Stimulated activated naive CD8-positive, alpha-beta T cell treated with anti-CD3 and anti-CD28 coated beads, Interleukin-15, Interleukin-2, amounts not matched to agents 100 ng/mL and 50 ng/mL, for 24 hours (primary cell): ENCODE results near the gene SEZ6.

Experiments used
- H3K27ac Mint-ChIP-seq: one replicate; pipeline ENCODE4 v1.8.0; 2021; ENCODE audit warnings: mild to moderate bottlenecking, mixed read lengths
- H3K27me3 Mint-ChIP-seq: one replicate; pipeline ENCODE4 v1.8.0; 2021; ENCODE audit warnings: mixed read lengths
- H3K36me3 Mint-ChIP-seq: one replicate; pipeline ENCODE4 v1.8.0; 2021; ENCODE audit warnings: low read depth, mixed read lengths
- H3K4me1 Mint-ChIP-seq: one replicate; pipeline ENCODE4 v1.8.0; 2021; ENCODE audit warnings: low read depth, mixed read lengths
- H3K4me3 Mint-ChIP-seq: one replicate; pipeline ENCODE4 v1.8.0; 2021; ENCODE audit warnings: mild to moderate bottlenecking, mixed read lengths
- H3K9me3 Mint-ChIP-seq: one replicate; pipeline ENCODE4 v1.8.0; 2021; ENCODE audit warnings: mixed read lengths

Gene SEZ6

DNA sequence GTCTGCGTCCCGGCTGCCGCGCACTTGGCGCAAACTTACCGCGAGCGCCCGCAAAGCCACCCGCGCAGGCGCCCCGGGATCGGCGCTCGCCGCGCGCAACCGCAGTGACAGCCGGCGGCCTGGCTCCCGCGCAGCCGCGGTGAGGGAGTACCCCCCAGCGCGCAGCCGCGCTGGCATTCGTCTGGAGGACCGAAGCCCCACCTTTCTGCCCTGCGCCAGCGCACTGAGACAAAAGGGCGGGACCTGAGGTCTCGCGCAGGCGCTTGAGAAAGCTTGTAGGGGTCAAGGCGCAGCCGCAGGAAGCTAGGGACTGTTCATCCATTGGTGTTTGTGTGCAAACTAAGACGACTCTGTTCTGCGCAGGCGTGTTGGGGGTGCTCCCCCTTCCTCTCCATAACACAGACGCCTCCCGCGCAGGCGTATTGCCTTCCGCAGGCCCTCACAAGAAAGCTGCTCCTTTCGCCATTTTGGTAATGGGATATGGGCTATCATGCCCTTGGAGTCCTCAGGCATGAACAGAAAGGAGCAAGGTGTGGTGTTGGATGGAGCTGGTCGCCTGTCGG is 54.3 kb downstream of the SEZ6 start, which contains the start of gene PHF12:
TSS of gene PHF12 (minus strand) at position 91 of the 563 bp plus-strand sequence. CDS start 558 bp downstream, outside the sequence.
- peaks cover 24% of the 10 kb centered on the region for H3K4me1 Mint-ChIP-seq
- H3K4me3 Mint-ChIP-seq, result peak within 1 kb of the TSS; percentile 95
- no peaks in the 10 kb centered on the region for H3K27me3 Mint-ChIP-seq
- H3K27ac Mint-ChIP-seq, result peak within 1 kb of the TSS; percentile 92
- no peaks in the 10 kb centered on the region for H3K9me3 Mint-ChIP-seq
- H3K36me3 Mint-ChIP-seq, result peaks cover 16% of the 10 kb centered on the region

DNA sequence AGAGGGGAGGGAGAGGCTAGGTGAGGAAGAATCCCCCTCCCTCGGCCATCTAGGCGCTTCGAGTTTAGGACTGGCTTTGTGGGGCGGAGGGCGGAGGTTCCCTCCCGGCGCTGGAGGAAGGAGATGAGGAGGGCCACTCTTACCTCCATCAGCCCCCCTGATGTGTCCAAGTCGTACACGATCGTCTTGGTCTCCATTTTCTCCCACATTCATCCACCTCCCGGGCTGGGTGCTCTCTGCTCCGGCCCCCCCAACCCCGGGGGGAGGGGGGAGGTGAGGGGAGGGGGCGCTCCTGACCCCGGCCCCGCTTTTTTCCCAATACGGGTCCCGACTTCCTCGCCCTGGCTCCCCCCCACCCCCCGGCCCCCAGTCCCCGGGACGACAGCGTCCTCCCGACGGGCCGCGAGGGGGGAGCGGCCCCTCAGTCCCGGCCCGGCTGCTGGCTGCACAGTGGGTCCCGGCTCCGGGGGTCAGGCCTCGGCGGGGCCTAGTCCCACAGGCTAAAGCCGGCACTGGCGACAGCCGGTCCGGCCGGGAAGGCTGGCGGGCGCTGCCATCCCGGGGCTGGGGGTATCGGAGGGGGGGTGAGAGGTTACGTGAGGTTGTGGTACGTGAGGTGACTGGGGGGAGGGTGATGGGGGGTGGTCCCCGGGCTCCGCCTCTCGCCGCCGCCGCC is 54.9 kb downstream of the SEZ6 start:
- H3K4me3 Mint-ChIP-seq, result peak overlapping the region; percentile 95
- peak overlapping the region; percentile 92 for H3K27ac Mint-ChIP-seq
- H3K4me1 Mint-ChIP-seq, result peaks cover 30% of the 10 kb centered on the region
- H3K36me3 Mint-ChIP-seq, result peaks cover 23% of the 10 kb centered on the region
- H3K9me3 Mint-ChIP-seq, result no peaks in the 10 kb centered on the region
- H3K27me3 Mint-ChIP-seq, result no peaks in the 10 kb centered on the region

DNA sequence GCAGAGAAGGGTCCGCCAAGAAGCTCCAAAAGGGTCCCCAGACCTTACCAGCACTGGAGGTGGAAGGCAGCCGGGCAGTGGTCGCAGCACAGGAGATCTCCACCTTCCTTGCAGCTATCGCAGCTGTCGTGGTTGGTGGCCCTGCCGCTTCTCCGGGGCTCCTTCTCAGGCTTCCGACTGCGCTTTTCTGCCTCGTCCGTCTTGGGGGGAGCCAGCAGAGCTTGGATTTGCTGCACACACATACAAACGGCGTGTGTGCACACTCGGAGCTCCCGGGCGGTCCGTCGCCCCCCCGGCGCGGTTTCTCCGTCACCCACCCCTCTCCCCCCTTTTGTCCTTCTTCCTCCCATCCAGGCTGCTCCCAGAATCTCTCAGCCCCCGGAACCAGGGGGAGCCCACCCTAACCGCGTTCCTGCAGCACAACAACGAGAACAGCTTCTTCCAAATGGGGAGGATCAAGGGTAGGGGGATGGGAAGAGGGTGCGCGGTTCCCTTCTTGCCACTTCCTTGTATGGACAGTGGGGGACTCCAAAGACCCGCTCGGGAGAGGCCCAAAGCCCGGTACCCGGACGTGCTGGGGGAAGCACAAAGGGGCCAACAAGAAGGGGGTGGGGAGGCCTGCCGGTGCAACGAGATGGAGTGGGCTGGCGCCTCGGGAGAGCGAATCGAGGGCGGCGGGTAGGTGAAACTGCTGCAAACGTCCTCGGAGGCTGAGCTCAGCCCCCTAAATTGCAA is 55.6 kb downstream of the SEZ6 start:
- H3K36me3 Mint-ChIP-seq, result peaks cover 28% of the 10 kb centered on the region
- peaks cover 37% of the 10 kb centered on the region for H3K4me1 Mint-ChIP-seq
- no peaks in the 10 kb centered on the region for H3K27me3 Mint-ChIP-seq
- H3K9me3 Mint-ChIP-seq, result no peaks in the 10 kb centered on the region
- H3K27ac Mint-ChIP-seq, result peak overlapping the region; percentile 92
- H3K4me3 Mint-ChIP-seq, result peak overlapping the region; percentile 95

DNA sequence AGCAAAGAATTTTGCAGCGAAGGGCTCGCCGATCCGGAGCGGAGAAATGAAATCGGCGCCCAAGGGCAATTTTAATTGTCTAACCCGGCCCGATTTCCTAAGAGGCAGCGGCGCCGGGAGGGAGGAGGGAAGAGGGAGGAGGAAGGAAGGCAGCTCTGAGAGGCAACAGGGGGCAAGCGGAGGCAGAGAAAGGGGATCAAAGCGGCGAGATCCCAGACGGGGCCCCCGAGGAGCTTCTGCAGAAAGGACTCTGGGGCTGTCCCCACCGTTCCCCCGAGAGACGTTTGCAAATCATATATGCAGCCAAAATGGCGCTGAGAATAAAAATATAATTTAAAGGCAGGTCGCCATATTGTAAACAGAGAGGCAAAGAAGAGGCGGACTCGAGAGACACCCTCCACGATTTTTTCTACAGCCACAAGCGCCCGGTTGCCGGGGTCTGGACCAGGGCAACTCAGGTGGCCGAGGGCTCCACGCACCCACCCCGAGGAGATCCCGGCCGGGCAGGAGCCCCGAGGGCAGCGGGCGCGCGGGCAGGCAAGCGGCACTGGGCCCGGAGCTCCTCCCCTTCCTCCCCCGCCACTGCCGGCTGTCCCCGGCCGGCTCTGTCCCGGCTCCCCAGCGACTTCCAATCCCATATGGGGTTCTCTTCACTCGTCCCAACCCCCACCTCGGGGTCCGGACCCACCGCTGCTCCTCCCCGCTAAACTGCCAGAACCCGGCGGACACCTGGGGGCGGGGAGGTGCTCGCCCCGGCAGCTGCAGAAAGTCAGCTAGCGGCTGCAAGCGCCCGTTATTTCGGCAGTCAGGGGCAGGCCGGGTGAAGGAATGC is 56.4 kb downstream of the SEZ6 start:
- peak overlapping the region; percentile 92 for H3K27ac Mint-ChIP-seq
- H3K36me3 Mint-ChIP-seq, result peaks cover 35% of the 10 kb centered on the region
- H3K27me3 Mint-ChIP-seq, result no peaks in the 10 kb centered on the region
- peaks cover 45% of the 10 kb centered on the region for H3K4me1 Mint-ChIP-seq
- peak overlapping the region; percentile 95 for H3K4me3 Mint-ChIP-seq
- H3K9me3 Mint-ChIP-seq, result no peaks in the 10 kb centered on the region

DNA sequence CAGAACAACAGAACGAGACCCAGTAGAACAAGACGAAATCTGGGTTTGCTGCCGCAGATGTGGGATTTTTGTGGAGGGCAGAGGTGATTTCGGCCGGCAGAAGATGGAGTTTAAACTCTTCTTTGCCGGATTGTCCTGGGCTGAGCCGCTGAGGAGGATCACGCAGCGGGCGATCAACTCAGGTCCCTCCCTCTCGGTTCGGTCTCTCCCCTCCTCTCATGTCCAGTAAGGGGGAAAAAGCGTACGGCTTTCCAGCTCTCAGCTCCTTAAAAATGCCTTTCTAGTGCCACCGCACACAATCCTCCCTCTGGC is 57.0 kb downstream of the SEZ6 start:
- no peaks in the 10 kb centered on the region for H3K27me3 Mint-ChIP-seq
- H3K4me3 Mint-ChIP-seq, result peak overlapping the region; percentile 95
- peak overlapping the region; percentile 90 for H3K27ac Mint-ChIP-seq
- no peaks in the 10 kb centered on the region for H3K9me3 Mint-ChIP-seq
- H3K4me1 Mint-ChIP-seq, result peaks cover 51% of the 10 kb centered on the region
- peaks cover 40% of the 10 kb centered on the region for H3K36me3 Mint-ChIP-seq

DNA sequence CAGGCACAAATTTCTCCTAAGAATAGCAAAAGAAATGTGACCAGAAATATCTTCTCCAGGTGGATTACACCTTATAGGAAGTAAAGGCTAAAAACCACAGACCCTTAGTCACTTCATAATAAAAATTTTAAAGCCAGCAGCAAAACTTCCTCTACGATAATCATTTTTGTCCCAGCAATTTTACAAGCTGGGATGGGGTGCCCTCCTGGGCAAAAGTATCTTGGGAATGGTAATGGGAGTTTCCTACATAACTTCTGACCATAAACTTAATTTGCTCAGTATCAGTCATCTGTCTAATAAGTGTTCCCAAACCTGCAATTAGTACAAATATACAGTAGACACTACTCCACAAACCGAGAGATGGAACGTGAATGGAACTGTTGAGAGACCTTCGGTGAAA is 57.5 kb downstream of the SEZ6 start:
- Mint-ChIP-seq H3K4me1 (peaks cover 56% of the 10 kb centered on the region), H3K27ac (peak overlapping the region; percentile 90), H3K9me3 (no peaks in the 10 kb centered on the region), H3K4me3 (peak overlapping the region; percentile 95), H3K36me3 (peaks cover 45% of the 10 kb centered on the region), H3K27me3 (no peaks in the 10 kb centered on the region)

DNA sequence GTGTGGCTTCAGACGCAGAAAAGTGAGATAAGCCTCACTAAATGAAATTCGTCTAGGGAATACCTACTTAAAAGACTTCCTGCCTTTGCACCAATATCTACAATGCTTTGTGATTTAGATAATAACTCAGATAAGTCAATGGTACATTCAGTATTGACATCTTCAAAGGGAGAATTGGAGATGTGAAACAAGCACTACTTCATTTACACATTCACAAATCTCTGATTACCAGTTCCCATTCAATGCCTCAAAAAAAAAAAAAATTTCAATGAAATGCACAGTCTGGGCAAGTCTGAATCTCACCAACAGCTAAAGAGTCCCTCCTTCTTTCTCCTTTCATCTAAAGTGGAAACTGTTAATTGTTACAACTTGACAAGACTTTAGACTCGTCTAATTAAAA is 58.2 kb downstream of the SEZ6 start:
- Mint-ChIP-seq H3K4me3 (peak overlapping the region; percentile 95), H3K36me3 (peaks cover 51% of the 10 kb centered on the region), H3K4me1 (peaks cover 62% of the 10 kb centered on the region), H3K27me3 (no peaks in the 10 kb centered on the region), H3K27ac (peak overlapping the region; percentile 90), H3K9me3 (no peaks in the 10 kb centered on the region)

DNA sequence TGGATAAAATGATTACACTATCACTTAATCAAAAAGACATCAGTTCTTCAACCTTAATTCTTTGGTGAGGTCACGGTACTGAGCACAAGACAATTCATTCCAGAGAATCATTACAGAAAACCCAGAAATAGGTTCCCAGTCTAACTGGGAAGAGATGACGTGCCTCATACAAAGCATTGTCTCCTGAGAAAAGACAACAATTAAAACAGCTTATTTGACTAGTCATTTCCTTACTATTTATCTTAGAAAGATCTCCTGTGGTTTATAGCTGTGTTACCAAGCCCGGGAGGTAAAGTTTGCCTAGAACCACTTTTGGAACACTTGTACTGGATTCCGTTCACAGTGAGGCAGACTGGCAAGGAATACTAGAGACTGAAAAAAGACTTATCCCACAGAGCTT is 59.6 kb downstream of the SEZ6 start:
- Mint-ChIP-seq H3K27me3 (no peaks in the 10 kb centered on the region), H3K4me1 (peaks cover 73% of the 10 kb centered on the region), H3K9me3 (no peaks in the 10 kb centered on the region), H3K4me3 (peak overlapping the region; percentile 40), H3K27ac (peak overlapping the region; percentile 60), H3K36me3 (peaks cover 56% of the 10 kb centered on the region)

DNA sequence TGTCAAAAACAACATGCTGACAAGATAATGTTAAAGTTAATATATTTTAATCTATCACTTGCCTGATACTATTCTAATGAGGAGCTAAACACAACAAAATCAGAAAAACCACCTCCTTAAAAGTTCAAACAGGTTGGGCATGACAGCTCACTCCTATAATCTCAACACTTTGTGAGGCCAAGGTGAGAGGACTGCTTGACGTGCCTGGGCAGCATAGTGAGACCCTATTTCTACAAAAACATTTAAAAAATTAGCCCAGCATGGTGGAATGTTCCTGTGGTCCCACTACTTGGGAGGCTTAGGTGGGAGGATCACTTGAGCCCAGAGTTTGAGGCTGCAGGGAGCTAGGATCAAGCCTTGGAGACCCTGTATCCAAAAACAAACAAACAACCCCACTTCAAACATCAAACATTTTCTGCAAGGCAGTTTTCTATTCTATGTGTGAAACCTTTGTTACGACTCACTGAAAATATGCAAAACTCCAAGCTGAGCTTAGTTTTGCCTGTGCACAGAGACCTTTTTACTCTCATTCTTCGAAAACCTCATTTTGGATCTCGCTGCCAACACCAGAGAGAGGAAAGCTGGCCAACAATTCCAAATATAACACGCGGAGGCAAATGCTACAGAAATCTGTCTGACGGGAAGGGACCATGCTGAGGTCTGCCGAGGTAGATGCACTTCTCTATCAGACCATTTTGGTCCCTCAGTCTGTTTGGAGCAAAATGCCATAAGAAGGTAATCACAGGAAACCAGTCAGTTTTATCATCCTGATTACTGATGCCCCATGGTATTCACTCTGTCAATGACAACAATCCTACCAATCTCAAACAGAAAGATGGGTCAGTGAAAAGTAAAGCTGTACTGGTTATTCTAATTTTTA is 60.7 kb downstream of the SEZ6 start:
- peak overlapping the region; percentile 57 for H3K27ac Mint-ChIP-seq
- peaks cover 84% of the 10 kb centered on the region for H3K4me1 Mint-ChIP-seq
- H3K36me3 Mint-ChIP-seq, result peaks cover 62% of the 10 kb centered on the region
- H3K4me3 Mint-ChIP-seq, result no peak overlapping the region
- H3K9me3 Mint-ChIP-seq, result no peaks in the 10 kb centered on the region
- H3K27me3 Mint-ChIP-seq, result no peaks in the 10 kb centered on the region

DNA sequence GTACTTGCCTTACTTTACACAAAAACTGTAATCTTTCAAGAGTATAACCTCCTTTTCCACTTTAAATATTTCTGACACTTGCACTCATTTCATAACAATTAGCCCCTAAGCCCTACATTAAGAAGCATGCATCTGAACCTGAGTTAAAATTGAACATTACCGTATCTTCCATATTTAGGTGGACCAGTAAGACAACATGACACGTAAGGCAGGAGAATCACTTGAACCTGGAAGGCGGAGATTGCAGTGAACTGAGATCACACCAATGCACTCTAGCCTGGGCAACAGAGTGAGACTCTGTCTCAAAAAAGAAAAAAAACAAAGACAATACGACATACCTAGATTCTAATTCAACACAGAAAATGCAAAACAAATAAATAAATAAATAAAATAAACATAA is 61.5 kb downstream of the SEZ6 start:
- Mint-ChIP-seq H3K4me1 (peaks cover 92% of the 10 kb centered on the region), H3K27ac (peak overlapping the region; percentile 58), H3K36me3 (peaks cover 68% of the 10 kb centered on the region), H3K4me3 (peak overlapping the region; percentile 35), H3K9me3 (no peaks in the 10 kb centered on the region), H3K27me3 (no peaks in the 10 kb centered on the region)

DNA sequence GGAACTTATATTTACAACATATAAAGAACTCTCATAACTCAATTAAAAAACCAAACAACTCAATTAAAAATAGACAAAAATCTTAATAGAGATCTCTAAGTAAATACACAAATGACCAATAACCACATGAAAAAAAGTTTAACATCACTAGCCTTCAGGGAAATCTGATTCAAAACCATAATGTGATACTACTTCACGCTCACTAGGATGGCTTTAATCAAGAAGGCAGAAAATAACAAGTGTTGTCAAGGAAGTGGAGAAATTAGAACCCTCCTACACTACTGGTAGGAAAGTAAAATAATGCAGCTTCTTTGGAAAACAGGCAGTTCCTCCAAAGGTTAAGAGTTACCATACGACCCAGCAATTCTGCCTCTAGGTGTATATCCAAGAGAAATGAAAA is 62.9 kb downstream of the SEZ6 start:
- Mint-ChIP-seq H3K27me3 (no peaks in the 10 kb centered on the region), H3K9me3 (no peaks in the 10 kb centered on the region), H3K4me1 (peaks cover 91% of the 10 kb centered on the region), H3K27ac (no peak overlapping the region), H3K36me3 (peaks cover 67% of the 10 kb centered on the region), H3K4me3 (peak overlapping the region; percentile 5)

DNA sequence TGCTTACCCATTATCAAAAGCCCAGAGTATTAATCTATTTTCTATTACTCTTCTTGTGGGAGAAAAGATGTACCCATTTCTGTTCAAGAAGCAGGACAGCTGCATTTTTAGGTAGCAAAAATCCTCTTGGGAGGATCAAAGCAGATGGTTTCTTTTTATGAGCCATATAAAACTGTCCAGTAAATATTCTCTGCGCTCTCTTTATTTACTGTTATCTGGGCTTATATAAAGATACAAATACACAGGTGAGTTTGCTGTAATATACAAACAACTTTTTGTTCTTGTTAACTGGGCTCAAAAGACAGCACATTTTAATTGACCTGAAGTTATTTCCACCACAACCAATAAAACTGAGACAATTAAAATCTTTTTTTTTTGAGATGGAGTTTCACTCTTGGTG is 64.6 kb downstream of the SEZ6 start:
- Mint-ChIP-seq H3K36me3 (peaks cover 63% of the 10 kb centered on the region), H3K4me1 (peaks cover 81% of the 10 kb centered on the region), H3K27me3 (no peaks in the 10 kb centered on the region), H3K9me3 (no peaks in the 10 kb centered on the region), H3K4me3 (no peak overlapping the region), H3K27ac (no peak overlapping the region)

DNA sequence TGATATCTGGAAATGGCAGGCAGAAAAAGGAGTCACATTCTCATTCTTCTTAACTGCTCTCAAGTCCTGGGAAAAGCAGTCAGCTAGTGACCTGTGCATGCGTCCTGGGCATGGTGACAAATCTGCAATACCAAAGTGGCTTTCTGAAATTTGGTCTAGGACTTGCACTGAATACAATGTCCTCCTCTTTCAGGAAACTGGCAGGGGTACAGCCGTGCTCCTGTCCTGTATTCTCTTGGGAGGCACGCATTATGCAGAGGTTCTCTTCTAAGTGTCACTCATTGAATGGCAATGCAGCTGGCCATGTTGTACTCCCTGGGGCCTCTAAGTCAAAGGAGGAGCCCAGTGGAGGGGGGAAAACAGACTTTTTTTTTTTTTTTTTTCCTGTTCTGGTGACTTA is 65.2 kb downstream of the SEZ6 start:
- Mint-ChIP-seq H3K36me3 (peaks cover 64% of the 10 kb centered on the region), H3K27ac (peak overlapping the region; percentile 74), H3K4me1 (peaks cover 81% of the 10 kb centered on the region), H3K4me3 (peak overlapping the region; percentile 13), H3K9me3 (no peaks in the 10 kb centered on the region), H3K27me3 (no peaks in the 10 kb centered on the region)

DNA sequence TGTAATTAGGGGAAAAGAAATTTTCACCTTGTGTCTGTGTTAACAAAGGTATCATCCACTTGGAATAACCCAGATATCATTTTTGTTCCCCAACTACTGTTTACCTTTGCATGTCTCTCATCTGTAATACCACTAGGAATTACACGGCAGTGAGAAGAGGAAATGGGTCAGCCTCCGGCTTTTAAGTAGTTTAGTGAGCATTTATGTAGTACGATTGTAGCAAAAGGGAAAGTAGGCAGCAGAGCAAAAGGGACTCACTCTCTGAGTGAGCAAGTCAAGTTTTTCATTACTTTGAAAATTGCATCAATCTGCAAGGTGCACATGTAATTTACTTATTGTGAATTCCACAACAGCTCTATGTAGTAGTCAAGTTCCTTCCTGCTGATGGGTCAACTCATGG is 65.7 kb downstream of the SEZ6 start:
- Mint-ChIP-seq H3K27ac (peak overlapping the region; percentile 74), H3K27me3 (no peaks in the 10 kb centered on the region), H3K36me3 (peaks cover 62% of the 10 kb centered on the region), H3K4me1 (peaks cover 79% of the 10 kb centered on the region), H3K4me3 (peak overlapping the region; percentile 13), H3K9me3 (no peaks in the 10 kb centered on the region)
